NK-92 treated with Interleukin-12 subunit alpha and Interleukin-12 subunit beta, amount 100 ng/mL, for 24 hours (cell line): ENCODE measurements around the gene NCAN.
"Not testable (repeated sequence)": the region's sequence is repeated elsewhere in the genome, so short reads cannot be mapped to it uniquely, and the experiment has no call there.

Experiments used
- DNase-seq: peaks from one replicate; lab custom pipeline; 2025; lab: John Stamatoyannopoulos, UW

The NCAN gene

DNA sequence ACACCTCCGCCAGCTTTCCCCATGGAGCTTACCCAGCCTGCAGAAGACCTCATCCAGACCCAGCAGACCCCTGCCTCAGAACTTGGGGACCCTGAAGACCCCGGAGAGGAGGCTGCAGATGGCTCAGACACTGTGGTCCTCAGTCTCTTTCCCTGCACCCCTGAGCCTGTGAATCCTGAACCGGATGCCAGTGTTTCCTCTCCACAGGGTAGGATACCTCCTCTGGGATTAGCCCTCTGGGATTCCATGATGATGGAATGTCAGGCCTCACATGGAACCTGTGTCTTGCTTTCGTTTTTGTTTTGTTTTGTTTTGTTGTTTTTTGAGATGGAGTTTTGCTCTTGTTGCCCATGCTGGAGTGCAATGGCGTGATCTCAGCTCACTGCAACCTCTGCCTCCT, 17.8 kb upstream of the NCAN start:
- no peak for DNase-seq

DNA sequence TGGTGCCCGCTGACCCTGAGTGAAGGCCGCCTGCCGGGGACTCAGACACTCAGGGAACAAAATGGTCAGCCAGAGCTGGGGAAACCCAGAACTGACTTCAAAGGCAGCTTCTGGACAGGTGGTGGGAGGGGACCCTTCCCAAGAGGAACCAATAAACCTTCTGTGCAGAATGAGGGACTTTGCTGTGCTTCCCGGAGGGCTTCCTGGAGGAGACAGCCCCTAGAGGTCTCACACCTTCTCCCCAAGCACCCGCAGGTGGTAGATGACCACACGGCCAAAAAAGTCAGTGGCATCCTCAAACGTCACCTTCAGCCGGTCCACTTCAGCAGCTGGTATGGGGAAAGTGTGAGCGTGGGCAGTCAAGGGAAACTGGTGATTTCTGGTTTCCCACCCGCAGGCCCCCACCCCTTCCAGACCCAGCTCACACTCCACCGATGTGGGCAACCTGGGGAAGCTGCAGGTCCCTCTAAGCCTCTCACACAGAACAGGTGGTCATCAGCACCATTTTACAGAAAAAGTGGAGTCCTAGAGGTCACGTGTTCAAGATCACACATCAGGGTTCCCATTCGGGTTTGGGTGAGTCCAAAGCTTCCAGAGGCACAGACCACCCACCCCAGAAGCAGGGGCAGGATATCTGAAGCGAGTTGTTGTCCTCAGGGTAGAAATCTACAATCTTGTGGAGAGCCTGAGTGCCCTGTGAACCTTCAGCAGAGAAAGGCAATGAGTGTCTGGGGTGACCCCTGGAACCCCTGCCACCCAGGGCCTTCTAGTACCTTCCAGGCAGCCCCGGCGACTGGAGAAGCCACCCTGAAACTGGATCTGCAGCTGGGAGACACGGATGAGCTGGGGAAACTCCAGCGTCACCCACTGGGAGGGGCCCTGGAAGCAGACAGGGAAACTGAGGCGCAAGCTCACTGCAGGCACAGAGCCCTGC, 9.8 kb upstream of the NCAN start:
- DNase-seq, result no peak

DNA sequence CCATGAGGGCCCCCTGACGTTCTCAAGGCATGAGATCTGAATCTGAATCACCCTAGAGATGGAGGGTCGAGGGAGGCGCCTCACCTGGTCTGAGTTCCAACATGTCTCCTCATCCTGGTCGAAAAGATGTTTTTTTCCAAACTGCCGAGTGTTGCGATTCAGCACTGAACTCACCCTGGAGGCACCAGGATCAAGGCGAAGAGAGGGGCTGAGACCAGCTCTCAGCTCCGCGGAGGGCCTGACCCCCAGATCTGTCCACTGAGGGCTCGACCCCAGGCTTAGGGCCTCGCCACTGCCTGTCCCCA, 9.1 kb upstream of the NCAN start:
- DNase-seq, result no peak

DNA sequence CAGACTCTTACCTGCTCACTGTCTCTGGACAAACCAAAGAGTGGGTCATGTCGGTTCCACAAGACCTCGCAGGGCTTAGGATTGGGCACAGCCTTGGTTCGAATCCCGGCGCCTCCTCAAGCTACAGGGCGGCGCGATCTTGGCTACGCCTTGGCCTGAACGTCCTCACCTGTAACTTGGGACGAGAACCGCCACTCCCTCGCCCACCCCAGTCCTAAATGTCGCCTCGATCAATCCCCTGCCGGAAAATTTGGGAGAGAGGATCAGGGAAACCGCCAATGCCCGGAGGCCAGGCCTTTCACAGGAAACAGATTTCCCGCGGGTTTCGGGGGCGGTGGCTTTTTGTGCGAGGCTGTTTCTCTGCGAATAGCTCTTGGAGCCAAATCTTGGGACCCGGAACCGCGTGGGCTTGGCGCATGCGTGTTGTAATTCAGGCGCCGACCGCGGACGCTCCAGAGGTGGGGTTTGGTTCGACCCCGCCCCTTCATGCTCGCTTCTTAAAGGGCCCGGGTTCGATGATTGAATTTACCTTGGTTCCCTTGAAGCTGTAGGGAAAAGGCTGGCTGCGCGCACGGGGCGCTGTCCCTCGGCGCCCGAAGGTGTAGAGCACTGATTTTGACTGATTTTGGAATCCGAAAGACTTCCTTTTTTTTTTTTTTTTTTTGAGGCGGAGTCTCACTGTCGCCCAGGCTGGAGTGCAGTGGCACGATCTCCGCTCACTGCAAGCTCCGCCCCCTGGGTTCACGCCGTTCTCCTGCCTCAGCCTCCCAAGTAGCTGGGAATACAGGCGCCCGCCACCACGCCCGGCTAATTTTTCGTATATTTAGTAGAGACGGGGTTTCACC, 8.5 kb upstream of the NCAN start, which contains the start of gene NR2C2AP:
NR2C2AP (minus strand) TSS at position 403 of the 845 bp plus-strand sequence; CDS start at position 49, 354 bp downstream.
- peak; percentile 87 for DNase-seq

DNA sequence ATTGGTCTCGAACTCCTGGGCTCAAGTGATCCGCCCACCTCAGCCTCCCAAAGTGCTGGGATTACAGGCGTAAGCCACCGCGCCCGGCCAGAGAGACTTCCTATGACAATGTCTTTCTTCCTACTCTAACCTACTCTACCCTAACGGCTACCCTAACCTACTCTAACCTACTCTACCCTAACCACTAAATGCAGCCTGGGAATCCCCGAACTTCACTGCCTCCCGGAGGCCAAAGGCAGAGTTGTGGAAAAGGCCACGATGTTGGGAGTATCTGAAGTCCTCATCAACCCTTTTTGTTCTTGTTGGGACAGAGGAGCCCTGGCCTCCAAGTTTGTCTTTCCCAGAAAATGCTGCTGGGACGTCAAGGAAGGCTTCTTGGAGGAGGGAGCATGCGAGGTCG, 7.6 kb upstream of the NCAN start:
- no peak for DNase-seq

DNA sequence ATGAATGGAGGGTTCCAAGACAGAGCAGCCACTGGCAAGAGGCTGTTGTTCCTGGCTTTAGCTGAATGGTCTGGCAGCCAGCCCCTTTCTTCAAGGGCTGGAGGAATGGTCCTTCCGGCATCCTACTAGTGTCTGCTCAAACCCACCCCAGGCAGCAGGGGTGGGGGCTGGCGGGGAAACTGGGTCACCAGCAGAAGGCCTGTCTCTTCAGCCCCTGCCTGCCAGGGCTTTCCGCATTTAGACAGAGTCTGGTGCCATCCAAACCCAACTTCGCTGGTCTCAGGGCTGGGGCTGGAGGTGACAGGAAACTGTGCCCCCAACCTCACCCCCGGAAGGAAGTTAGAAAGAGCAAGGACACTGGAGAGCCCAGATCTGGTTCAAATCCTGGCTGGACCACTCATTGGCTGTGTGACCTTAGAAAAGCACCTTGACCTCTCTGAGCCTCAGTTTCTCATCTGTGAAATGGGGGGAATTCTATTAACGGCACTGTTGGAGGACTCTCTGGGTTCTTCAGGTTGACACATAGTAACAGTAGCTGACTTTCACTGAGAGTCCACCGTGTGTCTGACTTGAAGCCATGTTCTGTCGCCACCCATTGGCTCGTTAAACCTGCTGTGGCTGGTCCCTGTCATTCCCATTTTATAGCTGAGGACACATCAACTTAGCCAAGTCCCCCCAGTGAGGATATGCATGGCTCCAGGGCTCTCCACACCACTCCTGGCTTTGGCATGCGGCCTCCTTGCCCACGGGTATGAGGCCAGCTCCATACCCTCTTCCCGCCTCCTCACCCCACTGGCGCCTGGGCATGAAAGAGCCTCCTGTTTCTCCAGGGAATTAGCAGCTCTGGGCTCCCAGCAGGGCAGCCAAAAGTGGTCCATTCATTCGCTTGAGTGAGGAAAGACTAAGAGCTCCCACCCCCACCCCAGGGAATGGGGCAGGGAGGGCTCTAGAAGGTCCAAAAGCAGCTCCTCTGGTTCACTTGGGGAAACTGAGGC, 6.0 kb upstream of the NCAN start:
- no peak for DNase-seq

DNA sequence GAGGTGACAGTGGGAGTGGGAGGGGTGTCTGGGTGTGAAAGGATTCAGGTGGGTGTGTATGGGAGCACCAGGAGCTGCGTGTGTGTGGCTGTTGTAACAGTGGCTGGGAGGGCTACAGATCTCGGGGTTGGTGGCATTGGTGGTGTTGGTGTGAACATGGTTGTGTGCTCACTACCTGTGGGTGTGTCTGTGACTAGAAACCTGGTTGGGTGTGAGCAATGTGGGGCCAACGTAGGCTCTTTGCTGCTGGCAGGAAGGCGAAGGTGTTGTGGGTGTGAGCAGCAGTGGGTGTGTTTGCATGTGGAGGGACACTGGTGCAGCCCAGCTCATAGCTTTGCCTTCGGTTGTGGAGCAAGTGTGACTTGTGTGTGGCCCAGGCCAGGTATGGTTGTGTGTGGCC, 4.8 kb upstream of the NCAN start:
- no peak for DNase-seq

DNA sequence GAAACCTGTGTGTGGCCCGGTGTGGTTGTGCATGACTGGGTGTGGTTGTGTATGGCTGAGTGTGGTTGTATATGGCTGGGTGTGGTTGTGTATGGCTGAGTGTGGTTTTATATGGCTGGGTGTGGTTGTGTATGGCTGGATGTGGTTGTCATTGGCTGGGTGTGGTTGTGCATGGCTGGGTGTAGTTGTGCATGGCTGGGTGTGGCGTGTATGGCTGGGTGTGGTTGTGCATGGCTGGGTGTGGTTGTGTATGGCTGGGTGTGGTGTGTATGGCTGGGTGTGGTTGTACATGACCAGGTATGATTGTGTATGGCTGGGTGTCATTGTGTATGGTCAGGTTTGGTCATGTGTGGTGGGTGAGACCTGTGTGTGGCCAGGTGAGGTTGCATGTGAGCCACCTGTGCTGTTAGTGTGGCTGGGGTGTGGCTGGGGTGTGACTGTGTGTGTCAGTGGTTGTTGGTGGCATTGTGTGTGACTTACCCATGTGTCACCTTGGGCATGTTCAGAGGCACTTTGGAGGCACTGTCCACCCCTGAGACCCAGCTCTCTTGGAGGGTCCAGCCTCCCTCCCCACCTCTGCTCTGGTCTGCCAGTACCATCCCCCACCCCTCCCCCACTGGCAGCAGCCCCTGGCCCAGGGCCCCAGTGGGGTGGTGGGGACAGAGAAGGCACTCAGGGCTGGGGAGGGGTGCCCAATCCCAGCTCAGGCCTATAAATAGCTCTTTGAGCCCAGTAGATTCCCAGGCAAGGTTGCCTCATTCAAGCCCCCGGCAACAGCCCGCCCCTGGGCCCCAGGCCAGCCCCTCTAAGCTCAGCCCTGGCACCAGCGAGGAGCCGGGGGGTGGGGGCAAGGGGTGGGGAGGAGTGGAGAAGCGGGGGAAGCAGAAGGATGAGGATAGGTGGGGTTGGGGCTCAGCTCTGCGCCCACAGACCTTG, 3.9 kb upstream of the NCAN start:
- DNase-seq, result no peak

DNA sequence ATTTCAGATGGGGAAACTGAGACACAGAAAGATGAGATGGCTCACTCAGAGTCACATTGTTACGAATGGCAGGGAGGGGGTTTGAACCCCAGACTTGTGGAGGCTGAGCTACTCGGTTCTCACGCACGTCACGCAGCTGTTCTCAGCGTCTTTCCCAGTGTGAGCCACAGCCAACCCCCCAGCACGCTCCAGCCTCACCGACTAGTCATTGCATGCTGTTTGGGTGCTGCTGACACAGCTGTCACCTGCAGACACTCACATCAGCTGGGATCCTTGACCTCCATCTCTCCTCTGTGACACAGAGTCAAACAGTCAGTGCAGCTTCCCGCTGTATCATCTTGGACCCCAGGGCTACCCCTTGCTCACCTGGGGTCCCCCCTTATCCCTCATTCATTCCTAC, 2.4 kb upstream of the NCAN start:
- DNase-seq, result no peak

DNA sequence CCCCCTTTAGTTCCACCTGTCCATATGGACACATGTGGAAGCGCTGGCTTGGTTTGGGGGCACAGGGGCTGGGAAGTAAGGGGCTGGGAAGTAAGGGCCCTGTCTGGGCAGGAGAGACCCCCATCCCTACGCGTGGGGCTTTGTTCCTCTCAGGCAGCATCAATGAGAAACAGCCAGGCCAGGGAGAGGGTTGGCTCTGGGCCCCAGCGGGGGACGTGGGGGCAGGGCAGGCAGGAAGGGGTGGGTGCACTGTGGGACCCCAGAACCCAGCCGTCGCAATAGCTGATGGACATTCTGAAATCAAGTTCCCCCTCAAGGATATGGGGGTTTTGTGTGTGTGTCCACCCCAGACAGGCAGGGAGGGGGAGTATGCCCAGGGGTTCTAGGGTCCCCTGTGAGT, 1.2 kb downstream of the NCAN start:
- no peak for DNase-seq

DNA sequence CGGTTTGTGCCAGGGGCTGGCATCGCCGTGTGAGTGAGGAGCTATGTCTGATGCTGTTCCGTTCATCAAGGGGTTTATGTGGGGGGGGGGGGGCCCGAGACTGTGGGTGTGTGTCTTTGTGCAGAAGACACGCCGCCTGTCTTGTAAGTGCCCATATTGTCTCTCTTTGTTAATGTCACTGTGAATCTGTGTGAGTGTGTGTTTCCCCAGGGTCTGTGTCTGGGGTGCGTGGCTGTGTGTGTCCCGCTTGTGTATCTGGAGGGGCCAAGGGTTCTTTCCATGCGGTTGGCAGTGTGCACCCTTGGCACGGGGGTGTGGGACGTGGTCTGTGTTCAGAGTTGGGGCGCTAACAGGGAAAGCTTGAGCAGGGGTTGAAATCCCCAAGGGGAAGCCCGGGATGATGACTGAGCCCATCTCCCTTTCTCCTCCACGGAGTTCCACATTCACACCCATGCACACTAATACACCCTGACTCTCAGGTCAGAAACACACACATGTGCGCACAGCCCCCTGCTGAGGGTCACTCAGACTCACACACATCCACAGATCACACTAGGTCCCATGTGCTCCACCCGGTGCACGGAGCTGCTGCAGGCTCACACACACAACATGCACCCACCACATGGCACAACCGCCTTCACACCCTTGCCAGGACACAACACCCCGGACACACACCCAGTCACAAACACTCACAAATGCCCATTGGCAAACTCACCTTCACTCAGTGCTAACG, 1.8 kb downstream of the NCAN start:
- DNase-seq, result no peak

DNA sequence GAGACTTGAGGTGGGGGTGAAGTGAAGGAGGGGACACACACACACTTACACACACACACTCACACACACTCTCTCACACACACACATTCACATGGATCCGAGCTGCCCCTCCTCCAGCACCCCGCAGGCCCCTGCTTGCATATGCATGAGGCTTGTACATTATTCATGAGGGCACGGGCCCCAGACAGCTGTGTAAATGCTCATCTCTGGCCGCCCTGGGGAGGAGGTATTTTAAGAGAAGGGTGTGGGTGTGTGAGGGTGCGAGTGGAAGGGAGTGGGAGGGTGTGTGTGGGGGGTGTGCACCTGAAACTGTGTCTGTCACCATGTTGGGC, 2.4 kb downstream of the NCAN start:
- no peak for DNase-seq

DNA sequence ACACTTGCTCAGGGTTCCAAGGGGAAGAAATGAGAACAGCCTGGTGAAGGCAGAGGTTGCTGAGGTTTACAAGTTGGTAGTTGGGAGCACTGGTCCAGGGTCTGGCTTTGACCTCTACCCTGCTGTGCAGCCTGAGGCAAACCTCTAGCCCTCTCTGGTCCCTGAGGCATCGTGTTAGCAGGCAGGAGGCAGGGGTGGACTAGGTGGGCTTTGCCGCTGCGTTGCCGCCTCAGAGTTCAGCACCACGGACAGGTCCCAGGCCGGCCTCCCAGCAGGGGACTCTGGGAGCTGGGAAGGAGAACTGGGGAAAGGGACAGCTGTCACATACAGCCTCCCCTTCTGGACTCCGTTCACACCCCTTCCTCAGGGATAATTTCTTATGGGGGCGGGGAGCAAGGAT, 3.1 kb downstream of the NCAN start:
- no peak for DNase-seq

DNA sequence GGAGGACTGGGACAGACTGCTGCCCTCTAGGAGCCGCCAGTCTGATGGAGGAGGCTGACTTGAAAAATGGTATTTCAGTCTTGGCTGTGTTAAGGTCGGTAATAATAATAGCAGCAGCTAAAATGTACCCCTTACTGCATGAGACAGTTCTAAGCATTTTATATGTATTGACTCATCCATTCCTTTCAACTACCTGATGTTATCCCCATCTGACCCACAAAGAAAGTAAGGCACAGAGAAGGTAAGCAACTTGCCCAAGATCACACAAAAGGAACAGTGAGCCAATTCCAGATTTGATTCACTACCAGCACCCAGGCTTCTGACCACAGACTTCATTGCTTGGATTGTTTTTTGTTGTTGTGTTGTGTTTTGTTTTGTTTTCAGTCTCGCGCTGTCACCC, 4.0 kb downstream of the NCAN start:
- DNase-seq, result no peak

DNA sequence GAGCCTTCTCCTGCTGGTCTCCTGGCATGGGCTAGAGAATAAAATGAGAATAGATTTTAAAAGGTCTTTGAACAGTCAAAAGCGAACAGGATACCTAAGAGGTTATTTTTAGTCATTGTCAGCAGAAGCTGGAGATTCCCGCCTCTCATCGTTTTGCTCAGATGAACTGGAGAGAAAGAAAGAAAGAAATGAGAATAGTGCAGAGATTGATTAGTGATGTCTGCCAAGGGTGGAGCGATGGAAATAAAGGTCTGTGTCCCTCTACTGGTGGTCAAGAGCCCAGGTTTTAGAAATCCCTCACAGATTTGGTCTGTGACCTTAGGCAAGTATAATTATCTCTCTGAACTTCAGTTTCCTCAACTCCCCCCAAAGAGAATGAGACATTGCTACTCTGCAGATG, 5.3 kb downstream of the NCAN start:
- DNase-seq, result no peak

DNA sequence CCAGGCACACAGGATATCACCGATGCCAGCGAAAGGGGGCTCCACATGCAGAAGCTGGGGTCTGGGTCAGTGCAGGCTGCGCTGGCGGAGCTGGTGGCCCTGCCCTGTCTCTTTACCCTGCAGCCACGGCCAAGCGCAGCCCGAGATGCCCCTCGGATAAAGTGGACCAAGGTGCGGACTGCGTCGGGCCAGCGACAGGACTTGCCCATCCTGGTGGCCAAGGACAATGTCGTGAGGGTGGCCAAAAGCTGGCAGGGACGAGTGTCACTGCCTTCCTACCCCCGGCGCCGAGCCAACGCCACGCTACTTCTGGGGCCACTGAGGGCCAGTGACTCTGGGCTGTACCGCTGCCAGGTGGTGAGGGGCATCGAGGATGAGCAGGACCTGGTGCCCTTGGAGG, 7.2 kb downstream of the NCAN start:
- no peak for DNase-seq

DNA sequence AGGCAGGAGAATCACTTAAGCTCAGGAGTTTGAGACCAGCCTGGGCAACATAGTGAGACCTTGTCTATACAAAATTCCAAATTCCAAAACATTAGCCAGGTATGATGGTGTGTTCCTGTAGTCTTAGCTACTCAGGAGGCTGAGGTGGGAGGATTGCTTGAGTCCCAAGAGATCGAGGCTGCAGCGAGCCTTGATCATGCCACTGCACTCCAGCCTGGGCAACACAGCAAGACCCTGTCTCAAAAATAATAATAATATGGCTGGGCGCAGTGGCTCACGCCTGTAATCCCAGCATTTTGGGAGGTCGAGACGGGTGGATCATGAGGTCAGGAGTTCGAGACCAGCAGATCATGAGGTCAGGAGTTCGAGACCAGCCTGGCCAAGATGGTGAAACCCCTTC, 9.2 kb downstream of the NCAN start:
- not testable (repeated sequence) for DNase-seq

DNA sequence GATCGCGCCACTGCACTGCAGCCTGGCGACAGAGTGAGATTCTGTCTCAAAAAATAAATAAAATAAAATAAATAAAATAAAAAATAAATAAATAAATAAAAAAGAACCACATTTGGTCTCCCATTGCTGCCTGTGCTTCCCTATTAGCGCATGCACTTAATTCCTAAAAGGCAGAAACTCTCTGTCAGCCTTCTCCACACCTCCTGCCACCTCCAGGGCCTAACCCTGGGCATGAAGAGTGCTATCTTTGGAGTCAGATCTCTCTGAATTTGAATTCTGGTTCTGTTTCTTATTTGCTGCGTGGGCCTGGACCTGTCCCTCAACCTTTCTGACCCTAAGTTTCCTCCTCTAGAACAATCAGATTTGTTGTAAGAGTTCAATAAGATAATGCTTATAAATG, 11.3 kb downstream of the NCAN start:
- DNase-seq, result no peak

DNA sequence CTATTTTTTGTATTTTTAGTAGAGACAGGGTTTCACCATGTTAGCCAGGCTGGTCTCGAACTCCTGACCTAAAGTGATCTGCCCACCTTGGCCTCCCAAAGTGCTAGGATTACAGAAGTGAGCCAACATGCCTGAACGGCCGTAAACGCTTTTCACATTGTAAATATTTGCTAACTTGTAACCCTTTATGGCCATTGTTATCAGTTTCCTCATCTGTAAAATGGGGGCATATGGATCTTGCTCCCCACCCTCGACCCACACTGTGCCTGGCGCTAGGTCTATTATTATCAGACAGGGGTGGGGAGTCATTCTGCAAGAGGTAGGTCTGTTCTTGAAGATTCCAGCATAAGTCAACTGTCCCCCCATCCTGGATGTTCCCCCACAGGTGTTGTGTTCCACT, 11.9 kb downstream of the NCAN start:
- DNase-seq, result no peak

DNA sequence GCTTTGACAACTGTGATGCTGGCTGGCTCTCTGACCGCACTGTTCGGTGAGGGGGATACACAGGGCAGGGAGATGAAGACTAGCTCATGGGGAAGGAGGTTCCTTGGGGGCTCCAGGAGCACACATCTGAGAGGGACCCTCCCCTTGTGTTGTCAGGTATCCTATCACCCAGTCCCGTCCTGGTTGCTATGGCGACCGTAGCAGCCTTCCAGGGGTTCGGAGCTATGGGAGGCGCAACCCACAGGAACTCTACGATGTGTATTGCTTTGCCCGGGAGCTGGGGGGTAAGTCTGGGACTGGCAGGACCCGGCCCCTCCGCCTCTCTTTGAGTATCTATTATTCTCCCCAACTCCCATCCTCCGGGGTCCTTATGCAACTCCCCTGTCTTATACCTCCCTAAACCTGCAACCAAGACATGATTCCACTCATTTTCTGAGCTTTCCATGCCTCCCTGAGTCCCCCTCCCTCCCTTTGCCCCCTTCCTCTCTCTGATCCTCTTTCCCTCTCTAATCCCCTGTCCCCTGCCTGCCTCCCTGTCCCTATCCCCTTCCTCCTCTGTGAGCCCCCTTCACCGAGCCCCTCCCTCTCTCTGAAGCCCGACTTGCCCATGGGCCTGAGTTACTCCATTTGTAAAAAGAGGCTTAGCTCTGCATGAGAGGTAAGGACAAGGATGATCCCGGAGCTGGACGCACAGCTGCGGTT, 12.5 kb downstream of the NCAN start:
- no peak for DNase-seq
